IPS-NIHi7 (cell line): ENCODE measurements around the gene CCDC90B.
"Not testable (repeated sequence)": the region's sequence is repeated elsewhere in the genome, so short reads cannot be mapped to it uniquely, and the experiment has no call there.

Experiments used
- DNase-seq: peaks from one replicate; pipeline ENCODE4 v3.0.0; 2012; ENCODE audit warnings: mixed read lengths; ENCODE audit errors: extremely low spot score

Gene CCDC90B

GRCh38 chr11:83285771-83286528 is at the start of gene CCDC90B:
TSS of gene CCDC90B (minus strand) at chr11:83286367. CDS start at chr11:83285972, 395 bp downstream.
- peak; percentile 93 for DNase-seq

GRCh38 chr11:83335446-83336070 is 49.4 kb upstream of the CCDC90B start:
- DNase-seq: no peak

- no peak for DNase-seq
Measured at GRCh38 chr11:83330303-83330702, 44.1 kb upstream of the CCDC90B start.

GRCh38 chr11:83326326-83326725 is 40.2 kb upstream of the CCDC90B start:
- DNase-seq: no peak

GRCh38 chr11:83319346-83319745 is 33.2 kb upstream of the CCDC90B start:
- DNase-seq: no peak

- DNase-seq: no peak
Measured at GRCh38 chr11:83318931-83319330, 32.8 kb upstream of the CCDC90B start.

- no peak for DNase-seq
Measured at GRCh38 chr11:83317757-83318690, 31.9 kb upstream of the CCDC90B start.

- not testable (repeated sequence) for DNase-seq
Measured at GRCh38 chr11:83316897-83317268, 30.7 kb upstream of the CCDC90B start.

GRCh38 chr11:83316143-83316896 is 30.2 kb upstream of the CCDC90B start:
- not testable (repeated sequence) for DNase-seq

- DNase-seq: no peak
Measured at GRCh38 chr11:83312430-83312829, 26.3 kb upstream of the CCDC90B start.

- DNase-seq: no peak
Measured at GRCh38 chr11:83311701-83312100, 25.5 kb upstream of the CCDC90B start.

- DNase-seq: no peak
Measured at GRCh38 chr11:83310718-83311117, 24.6 kb upstream of the CCDC90B start.

GRCh38 chr11:83308536-83308935 is 22.4 kb upstream of the CCDC90B start:
- not testable (repeated sequence) for DNase-seq

GRCh38 chr11:83306200-83307080 is 20.3 kb upstream of the CCDC90B start:
- peak; percentile 9 for DNase-seq

- DNase-seq: no peak
Measured at GRCh38 chr11:83303316-83303715, 17.1 kb upstream of the CCDC90B start.

GRCh38 chr11:83302151-83302550 is 16.0 kb upstream of the CCDC90B start:
- no peak for DNase-seq

- no peak for DNase-seq
Measured at GRCh38 chr11:83299681-83300080, 13.5 kb upstream of the CCDC90B start.

GRCh38 chr11:83294208-83294607 is 8.0 kb upstream of the CCDC90B start:
- DNase-seq: peak; percentile 40

GRCh38 chr11:83293457-83293774 is 7.2 kb upstream of the CCDC90B start:
- no peak for DNase-seq

- DNase-seq: peak; percentile 74
Measured at GRCh38 chr11:83292709-83293456, 6.7 kb upstream of the CCDC90B start.
